Activated CD4-positive, alpha-beta T cell treated with anti-CD3 and anti-CD28 coated beads, Interleukin-2, amount 50 U/mL, for 24 hours (primary cell): ENCODE measurements around the gene RAB6D.
"Not testable (repeated sequence)": the region's sequence is repeated elsewhere in the genome, so short reads cannot be mapped to it uniquely, and the experiment has no call there.

Experiments used
- DNase-seq, 2 donors: peaks; one replicate each; pipeline ENCODE4 v3.0.0-alpha.2; 2020; ENCODE audit warnings: low read depth in 1 of 2, low spot score in 1 of 2

The RAB6D gene

DNA sequence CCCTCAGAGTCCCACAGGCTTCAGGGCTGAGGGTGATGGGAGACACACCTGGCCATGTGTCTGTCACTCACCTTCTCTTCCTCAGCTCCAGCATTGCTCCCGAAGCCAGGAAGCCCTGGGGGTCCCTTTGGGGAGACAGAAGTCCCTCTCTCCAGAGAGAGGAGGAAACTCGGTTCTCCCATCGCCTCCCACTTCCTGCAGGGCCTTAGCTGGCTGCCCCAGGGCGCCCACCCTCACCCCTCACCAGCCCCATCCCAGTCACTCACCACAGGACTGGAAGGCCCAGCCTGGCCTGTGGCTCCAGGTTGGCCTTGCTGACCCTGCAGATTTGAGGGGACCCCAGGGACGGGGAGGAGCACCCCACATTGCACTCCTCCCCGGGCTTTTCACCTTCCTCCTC, 2.7 kb upstream of the RAB6D start:
- no peak for DNase-seq

DNA sequence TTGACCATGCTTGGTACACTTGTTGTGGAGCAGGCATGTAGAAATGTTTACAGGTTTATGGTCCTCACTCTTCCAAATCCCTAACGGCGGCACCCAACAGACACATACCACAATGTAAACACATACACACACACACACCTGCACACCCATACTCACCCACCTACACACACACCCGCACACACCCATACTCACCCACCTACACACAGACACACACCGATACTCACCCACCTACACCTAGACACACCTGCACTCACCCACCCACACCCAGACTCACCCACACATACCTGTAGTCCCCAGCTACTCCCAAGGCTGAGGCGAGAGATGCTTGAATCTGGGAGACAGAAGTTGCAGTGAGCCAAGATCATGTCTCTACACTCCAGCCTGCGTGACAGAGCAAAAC, 1.5 kb upstream of the RAB6D start:
- no peak for DNase-seq

DNA sequence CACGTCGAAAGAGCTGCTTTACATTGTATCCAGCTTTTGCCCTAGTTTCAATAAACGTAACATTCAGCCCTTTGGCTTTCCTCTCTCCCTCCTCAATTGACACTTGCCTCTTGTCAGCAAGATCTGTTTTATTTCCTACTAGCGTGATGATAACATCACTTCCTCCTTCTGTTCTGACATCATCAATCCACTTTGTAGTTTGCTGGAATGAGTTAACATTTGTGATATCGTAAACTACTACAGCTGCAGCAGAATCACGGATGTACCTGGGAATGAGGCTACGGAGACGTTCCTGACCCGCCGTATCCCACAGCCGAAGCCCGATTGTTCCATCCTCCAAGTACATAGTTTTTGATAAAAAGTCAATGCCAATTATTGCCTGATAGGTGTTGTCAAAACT, 755 bp downstream of the RAB6D start:
- DNase-seq = not testable (repeated sequence)

DNA sequence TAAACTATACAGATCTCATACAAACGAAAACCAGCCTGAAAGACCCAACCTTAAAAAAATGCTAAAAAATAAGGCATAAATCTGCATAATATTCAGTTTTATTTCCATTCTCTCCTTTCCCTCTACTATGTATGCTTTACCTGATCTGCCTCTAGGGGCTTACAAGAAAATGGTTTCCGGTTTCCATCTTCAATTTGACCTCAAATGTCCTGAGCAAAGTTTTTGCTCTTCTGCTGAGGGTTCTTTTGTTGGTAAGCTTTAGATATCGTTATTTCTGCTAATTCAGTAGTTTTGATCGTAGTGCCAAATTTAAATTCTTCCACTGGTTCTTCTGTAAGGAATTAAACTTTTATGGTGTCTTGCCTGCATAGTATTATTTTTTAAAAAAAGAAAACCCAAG, 2.2 kb downstream of the RAB6D start:
- not testable (repeated sequence) for DNase-seq

DNA sequence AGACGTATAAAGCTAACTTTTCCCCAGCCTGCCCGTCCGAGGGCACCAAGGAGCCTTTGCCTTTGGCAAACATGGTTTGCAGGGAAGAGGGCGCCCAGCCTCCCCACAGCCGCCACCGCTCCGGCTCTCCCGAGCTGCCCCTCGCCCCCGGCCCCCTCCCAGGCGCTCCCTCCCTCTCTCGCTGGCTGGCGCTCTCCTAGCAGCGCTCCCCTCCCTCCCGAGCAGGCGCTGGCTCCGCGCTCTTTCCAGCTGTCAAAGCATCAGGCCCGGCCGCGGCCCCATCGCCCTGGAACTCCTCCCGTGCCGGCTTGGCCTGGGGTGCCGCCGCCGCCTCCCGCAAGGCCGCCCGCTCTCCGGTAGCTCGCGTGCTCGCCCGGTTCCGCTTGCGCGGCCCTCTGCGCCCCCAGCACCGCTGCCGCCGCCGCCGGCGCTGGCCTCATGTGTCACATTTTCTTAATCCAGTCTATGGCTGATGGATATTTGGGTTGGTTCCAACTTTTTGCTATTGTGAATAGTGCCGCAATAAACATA, 10.7 kb downstream of the RAB6D start:
- not testable (repeated sequence) for DNase-seq

DNA sequence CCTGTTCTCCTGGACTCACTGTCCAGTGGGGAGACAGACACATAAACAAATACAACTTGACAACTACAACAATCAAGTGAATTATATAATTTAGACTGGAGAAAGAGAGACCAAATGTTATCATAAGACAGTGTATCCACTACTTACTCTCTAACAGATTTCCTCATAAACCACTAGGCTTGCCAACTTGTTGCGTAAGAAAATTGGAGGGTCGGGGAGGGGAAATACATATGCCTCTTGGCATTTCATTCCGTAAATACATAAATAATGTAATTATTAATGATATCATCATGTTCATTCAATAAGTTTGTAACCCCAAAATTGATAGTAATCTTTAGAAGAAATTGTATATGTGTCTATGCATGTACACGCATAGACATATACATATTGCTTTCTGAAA, 14.9 kb downstream of the RAB6D start:
- DNase-seq = no peak

DNA sequence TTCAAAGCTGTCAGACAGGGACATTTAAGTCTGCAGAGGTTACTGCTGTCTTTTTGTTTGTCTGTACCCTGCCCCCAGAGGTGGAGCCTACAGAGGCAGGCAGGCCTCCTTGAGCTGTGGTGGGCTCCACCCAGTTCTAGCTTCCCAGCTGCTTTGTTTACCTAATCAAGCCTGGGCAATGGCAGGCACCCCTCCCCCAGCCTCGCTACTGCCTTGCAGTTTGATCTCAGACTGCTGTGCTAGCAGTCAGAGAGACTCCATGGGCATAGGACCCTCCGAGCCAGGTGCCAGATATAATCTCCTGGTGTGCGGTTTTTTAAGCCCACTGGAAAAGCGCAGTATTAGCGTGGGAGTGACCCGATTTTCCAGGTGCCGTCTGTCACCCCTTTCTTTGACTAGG, 16.9 kb downstream of the RAB6D start:
- DNase-seq = not testable (repeated sequence)

DNA sequence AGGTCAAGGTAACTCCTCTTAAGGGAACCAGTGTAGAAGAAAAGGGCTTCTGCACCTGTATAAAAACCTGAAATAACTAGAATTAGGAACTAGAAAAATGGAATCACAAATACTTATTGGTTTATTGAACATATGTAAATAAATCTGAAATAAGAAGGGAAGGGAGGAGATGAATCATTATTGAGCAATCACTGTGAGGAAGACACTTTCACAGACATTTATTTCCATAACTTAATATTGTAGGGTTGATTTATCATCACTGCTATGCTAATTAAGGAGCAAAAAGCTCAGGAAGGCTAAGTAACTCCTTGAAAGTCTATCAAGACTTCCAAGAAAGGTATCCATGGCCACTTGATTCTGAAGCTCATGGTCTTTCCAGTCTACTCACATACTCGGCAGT, 24.7 kb downstream of the RAB6D start:
- not testable (repeated sequence) for DNase-seq

DNA sequence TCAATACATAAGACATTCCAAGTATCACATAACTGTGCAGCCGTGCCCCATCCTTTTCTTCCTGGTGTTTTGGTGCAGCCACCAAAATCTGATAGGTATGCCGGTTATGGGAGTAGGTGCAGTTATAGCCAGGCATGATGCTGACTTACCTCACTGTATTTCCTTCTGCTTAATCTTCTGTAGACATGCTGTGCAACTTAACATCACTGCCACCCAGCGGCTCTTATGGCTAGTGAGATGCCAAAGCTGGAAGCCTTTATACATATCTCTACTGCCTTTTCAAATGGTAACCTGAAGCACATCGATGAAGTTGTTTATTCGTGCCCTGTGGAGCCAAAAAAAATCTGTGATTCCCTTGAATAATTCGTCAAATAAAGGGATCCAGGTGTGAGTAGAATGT, 28.6 kb downstream of the RAB6D start:
- not testable (repeated sequence) for DNase-seq

DNA sequence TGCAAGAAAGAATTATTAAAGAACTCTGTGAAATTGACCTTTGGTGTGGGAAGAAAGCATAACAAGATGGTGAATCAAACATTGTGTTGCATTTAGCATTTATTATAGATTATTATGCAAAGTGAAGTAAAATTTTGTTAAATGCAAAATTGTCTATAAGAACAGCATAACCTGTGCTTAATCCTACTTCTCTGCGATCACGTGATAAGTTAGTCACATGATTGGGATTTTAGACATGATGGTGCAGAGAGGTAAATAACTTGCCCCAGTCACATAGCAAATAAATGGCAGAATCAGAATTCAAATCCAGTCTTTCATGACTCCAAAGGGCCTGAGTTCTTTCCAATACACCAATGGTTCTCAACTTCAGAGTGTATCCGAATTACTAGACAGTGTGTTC, 31.3 kb downstream of the RAB6D start:
- not testable (repeated sequence) for DNase-seq

DNA sequence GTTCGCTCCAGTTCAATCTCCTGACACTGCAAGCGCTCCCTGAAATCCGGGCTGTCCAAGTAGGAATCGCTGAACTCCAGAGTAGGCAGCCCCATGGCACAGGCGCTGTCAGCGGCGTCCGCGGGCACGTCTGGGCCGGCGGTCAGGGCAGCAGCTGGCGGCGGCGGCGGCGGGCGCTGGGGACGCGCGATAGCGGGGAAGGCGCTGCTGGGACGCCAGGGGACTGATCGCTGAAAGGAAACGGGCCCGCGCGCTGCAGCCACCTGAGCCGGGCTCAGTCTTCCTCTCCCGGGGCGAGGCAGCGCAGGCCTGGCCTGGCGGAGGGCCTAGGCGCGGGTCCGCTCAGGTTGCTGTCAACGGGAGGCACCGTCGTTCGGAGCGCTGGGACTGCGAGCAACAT, 33.0 kb downstream of the RAB6D start:
- not testable (repeated sequence) for DNase-seq

DNA sequence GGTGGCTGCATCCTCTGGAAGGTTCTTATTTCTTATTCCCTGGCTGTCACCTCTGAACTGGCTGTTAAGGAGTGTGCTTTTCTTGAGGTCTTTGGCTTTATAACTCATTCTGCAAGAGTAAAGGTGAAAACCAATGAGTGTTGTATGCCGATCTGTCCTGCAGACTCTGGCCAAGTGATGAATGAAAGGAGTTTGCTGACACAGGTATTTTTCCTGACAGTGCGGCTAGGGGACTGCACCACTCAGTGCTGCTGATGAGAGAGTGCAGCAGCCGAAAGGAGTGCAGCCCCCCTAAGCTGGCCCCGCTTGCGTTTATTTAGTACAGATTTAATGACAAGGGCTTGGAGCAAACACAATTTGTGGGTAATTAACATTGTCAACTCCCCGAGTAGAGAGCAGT, 41.8 kb downstream of the RAB6D start:
- no peak for DNase-seq

DNA sequence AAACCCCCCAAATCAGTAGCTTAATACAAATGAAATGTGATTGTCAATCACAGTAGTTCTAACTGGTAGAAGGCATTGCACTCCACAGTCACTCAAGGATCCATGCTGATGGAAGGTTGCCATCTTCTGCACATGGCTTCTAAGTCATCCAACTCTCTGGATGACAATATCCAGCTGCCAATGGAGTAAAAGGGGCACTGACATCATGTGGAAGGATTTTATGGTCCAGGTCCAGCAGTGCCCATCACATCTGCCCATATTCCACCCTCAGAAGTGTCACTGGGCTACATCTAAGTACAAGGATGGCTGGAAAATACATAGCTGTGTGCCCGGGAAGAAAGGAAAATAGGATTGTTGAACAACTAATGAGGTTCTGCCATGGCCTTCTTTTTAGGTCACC, 42.6 kb downstream of the RAB6D start:
- not testable (repeated sequence) for DNase-seq

DNA sequence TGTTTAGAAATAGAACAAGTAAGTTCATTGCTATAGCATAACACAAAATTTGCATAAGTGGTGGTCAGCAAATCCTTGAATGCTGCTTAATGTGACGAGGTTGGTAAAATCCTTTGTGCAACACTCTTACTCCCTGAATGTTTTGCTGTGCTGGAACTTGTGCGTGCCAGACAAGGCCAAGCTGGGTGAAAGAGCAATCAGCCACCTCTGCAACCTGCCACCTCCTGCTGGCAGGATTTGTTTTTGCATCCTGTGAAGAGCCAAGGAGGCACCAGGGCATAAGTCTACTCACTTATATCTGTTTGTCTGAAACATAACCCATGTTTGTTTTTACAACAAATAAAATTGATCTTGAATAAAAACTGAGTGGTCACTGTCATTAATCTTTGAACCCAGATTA, 53.0 kb downstream of the RAB6D start:
- not testable (repeated sequence) for DNase-seq
